SU-DHL-6 (cell line): ENCODE measurements around the gene DCDC2C.

Source experiments
- H2AFZ ChIP-seq: fragments of 200-600 bp; sonication (generic); 2 replicates; pipeline ENCODE4 v1.6.1; 2014; ENCODE audit warnings: low read depth, mild to moderate bottlenecking, moderate library complexity, mixed read lengths, antibody characterized with exemption, low read length; ENCODE audit not compliant: severe bottlenecking
- H3F3A ChIP-seq: fragments of 200-600 bp; shearing (Covaris generic); 2 replicates; pipeline ENCODE4 v1.6.0; 2016; ENCODE audit warnings: antibody characterized with exemption, mild to moderate bottlenecking; ENCODE audit not compliant: insufficient read depth
- H3K27ac ChIP-seq: fragments of 200-600 bp; sonication (generic); 2 replicates; pipeline ENCODE4 v1.5.1; 2016; ENCODE audit warnings: low read depth, mild to moderate bottlenecking, low read length, moderate library complexity, mixed read lengths
- H3K27me3 ChIP-seq: fragments of 200-600 bp; sonication (generic), shearing (Covaris generic); 2 replicates; pipeline ENCODE4 v1.6.0; 2014; ENCODE audit warnings: mild to moderate bottlenecking, low read length
- H3K36me3 ChIP-seq: fragments of 200-600 bp; sonication (generic); 2 replicates; pipeline ENCODE4 v1.6.1; 2014; ENCODE audit warnings: mild to moderate bottlenecking, low read length, mixed read lengths
- H3K4me2 ChIP-seq: fragments of 300-600, 200-600 bp; shearing (Covaris generic), sonication (generic); 2 replicates; pipeline ENCODE4 v1.6.0; 2014; ENCODE audit warnings: low read length, low read depth, mild to moderate bottlenecking; ENCODE audit not compliant: poor library complexity, severe bottlenecking
- H3K4me3 ChIP-seq: fragments of 200-600 bp; sonication (generic); 2 replicates; pipeline ENCODE4 v1.5.1; 2014; ENCODE audit warnings: antibody characterized with exemption, low read length, mild to moderate bottlenecking, mixed read lengths; ENCODE audit not compliant: insufficient read depth, poor library complexity, severe bottlenecking
- H3K79me2 ChIP-seq: fragments of 200-600 bp; sonication (generic); 2 replicates; pipeline ENCODE4 v1.6.1; 2014; ENCODE audit warnings: mild to moderate bottlenecking, low read length, moderate library complexity; ENCODE audit not compliant: insufficient read depth
- H3K9ac ChIP-seq: fragments of 200-600 bp; sonication (generic); 2 replicates; pipeline ENCODE4 v1.7.0; 2014; ENCODE audit warnings: mild to moderate bottlenecking, low read length
- H3K9me2 ChIP-seq: fragments of 200-600 bp; sonication (generic); replicated peaks from 2 replicates; pipeline ENCODE4 v1.6.1; 2014; ENCODE audit warnings: low read length; ENCODE audit not compliant: insufficient read depth
- H3K9me3 ChIP-seq: fragments of 200-600 bp; sonication (generic); 2 replicates; pipeline ENCODE4 v1.6.1; 2014; ENCODE audit warnings: low read length, mixed read lengths; ENCODE audit not compliant: insufficient read depth
- H4K20me1 ChIP-seq: fragments of 200-600 bp; sonication (generic); 2 replicates; pipeline ENCODE4 v1.6.1; 2014; ENCODE audit warnings: low read depth, mild to moderate bottlenecking, antibody characterized with exemption, low read length, moderate library complexity, mixed read lengths
- CTCF ChIP-seq: fragments of 200-600 bp; sonication (generic); IDR thresholded peaks from one replicate; pipeline ENCODE4 v1.5.1; 2017; ENCODE audit warnings: antibody characterized with exemption, mild to moderate bottlenecking, low read length, moderate library complexity; ENCODE audit not compliant: insufficient read depth, poor library complexity, severe bottlenecking
- EZH2phosphoT487 ChIP-seq: fragments of 200-600 bp; sonication (generic), shearing (Covaris generic); conservative IDR thresholded peaks from 2 replicates; pipeline ENCODE4 v1.6.1; 2018; ENCODE audit warnings: mild to moderate bottlenecking, antibody characterized with exemption, low read length, moderate library complexity, mixed read lengths

DCDC2C gene

GRCh38 chr2:3780477-3781402, 77.4 kb downstream of the DCDC2C start:
- H4K20me1 ChIP-seq = no peaks in the 10 kb centered on the region
- H3K9me3 ChIP-seq = no peaks in the 10 kb centered on the region
- no peaks in the 10 kb centered on the region for H3K9me2 ChIP-seq
- H3K79me2 ChIP-seq = no peaks in the 10 kb centered on the region
- H3K36me3 ChIP-seq = no peaks in the 10 kb centered on the region
- H3F3A ChIP-seq = no peaks in the 10 kb centered on the region
- H2AFZ ChIP-seq = peak overlapping the region; percentile 94
- no peak overlapping the region for H3K4me3 ChIP-seq
- TF ChIP-seq CTCF (peak; percentile 85), EZH2phosphoT487 (no peak)
- H3K4me2 ChIP-seq = peak overlapping the region; percentile 24
- H3K9ac ChIP-seq = no peak overlapping the region
- H3K27ac ChIP-seq = no peak overlapping the region
- H3K27me3 ChIP-seq = no peaks in the 10 kb centered on the region

- Histone ChIP-seq H3F3A (no peaks in the 10 kb centered on the region), H4K20me1 (no peaks in the 10 kb centered on the region; the same call in 1 of the 2 replicates), H2AFZ (no peak overlapping the region), H3K4me2 (no peak overlapping the region), H3K79me2 (no peaks in the 10 kb centered on the region), H3K4me3 (no peak overlapping the region), H3K9ac (no peak overlapping the region), H3K9me3 (no peaks in the 10 kb centered on the region), H3K27ac (no peak overlapping the region), H3K9me2 (no peaks in the 10 kb centered on the region), H3K36me3 (no peaks in the 10 kb centered on the region), H3K27me3 (no peaks in the 10 kb centered on the region)
- TF ChIP-seq CTCF = no peak
- no peak for TF ChIP-seq EZH2phosphoT487
Observed at GRCh38 chr2:3784731-3785130, 81.4 kb downstream of the DCDC2C start.

- Histone ChIP-seq H3K4me2 (no peak overlapping the region), H2AFZ (no peak overlapping the region)
- TF ChIP-seq CTCF = no peak
- no peak for TF ChIP-seq EZH2phosphoT487
Observed at GRCh38 chr2:3785220-3785889, 82.0 kb downstream of the DCDC2C start.

More at GRCh38 chr2:3785220-3785889, 82.0 kb downstream of the DCDC2C start:
- Histone ChIP-seq H3K27ac (no peak overlapping the region), H3K9ac (no peak overlapping the region), H3K4me3 (no peak overlapping the region), H3K36me3 (no peaks in the 10 kb centered on the region), H3K9me2 (no peaks in the 10 kb centered on the region), H4K20me1 (no peaks in the 10 kb centered on the region; the same call in 1 of the 2 replicates), H3K9me3 (no peaks in the 10 kb centered on the region), H3K27me3 (no peaks in the 10 kb centered on the region), H3F3A (no peaks in the 10 kb centered on the region), H3K79me2 (no peaks in the 10 kb centered on the region)
